ENCODE data around the gene SLC4A2. TPM values are rescaled to one million over a fixed set of nuclear protein-coding genes. Genes with fewer than 3 reads are reported as not detected.
"Not testable (repeated sequence)": the region's sequence is repeated elsewhere in the genome, so short reads cannot be mapped to it uniquely, and the experiment has no call there.

The SLC4A2 gene
- total RNA-seq, 1 experiment from 2014 or later: 132 TPM

- no peaks in the 10 kb centered on the region for H3K27me3 ChIP-seq
- peaks cover 8% of the 10 kb centered on the region; the same call in 1 of the 2 replicates for H3K4me1 ChIP-seq
- H3K9me3 ChIP-seq (replicated peaks): no peaks in the 10 kb centered on the region
- H3K36me3 ChIP-seq: no peaks in the 10 kb centered on the region
- no peak overlapping the region for H3K4me3 ChIP-seq
- no peak overlapping the region for H3K27ac ChIP-seq
- DNase-seq: no peak
These were observed 26.2 kb upstream of the SLC4A2 start for GRCh38 chr7:151032936-151033863.

DNA sequence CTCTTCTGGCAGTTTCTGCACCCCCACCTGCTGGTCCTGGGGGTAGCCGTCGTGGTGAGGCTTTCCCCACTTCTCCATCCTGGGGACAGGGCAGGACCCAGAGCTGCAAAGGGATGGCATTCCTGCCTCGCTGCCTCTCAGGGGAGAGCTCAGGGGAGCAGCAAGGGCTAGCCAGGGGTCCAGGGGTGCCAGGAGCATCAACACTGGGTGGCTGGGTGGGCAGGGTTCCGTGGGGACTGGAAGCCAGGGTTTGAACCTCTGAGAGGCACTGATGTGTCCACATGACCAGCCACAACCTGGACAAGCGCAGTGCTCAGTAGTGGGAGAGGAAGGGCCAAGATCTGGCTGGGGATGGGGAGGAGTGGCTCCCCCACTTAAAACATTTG lies 25.5 kb upstream of the SLC4A2 start:
- no peak for DNase-seq
- Histone ChIP-seq H3K27ac (no peak overlapping the region), H3K36me3 (no peaks in the 10 kb centered on the region), H3K27me3 (no peaks in the 10 kb centered on the region), H3K4me1 (peaks cover 14% of the 10 kb centered on the region), H3K9me3 (replicated peaks) (no peaks in the 10 kb centered on the region), H3K4me3 (no peak overlapping the region)

DNA sequence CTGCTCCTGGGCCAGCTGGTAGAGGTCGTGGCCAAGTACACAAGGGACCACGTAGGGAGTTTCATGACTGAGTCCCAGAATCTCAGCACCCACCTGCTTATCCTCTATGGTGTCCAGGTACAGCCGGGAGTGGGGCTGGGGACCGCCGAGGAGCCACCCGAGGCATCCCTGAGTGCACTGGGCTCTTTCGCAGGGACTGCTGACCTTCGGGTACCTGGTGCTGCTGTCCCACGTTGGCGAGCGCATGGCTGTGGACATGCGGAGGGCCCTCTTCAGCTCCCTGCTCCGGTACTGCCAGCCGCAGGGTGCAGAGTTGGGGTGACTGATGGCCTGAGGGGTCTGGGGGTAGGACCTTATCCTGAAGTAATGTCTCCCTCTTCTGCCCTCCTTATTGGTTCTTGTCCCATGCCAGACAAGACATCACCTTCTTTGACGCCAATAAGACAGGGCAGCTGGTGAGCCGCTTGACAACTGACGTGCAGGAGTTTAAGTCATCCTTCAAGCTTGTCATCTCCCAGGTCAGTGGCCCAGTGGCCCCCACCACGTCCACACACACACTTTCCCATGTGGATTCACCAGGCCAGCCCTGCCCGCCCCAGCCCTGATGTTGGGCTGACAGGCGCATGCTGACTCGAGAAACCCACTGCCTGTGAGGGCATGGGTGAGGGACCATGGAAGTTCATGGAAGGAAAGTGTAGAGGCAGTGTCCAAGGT lies 24.9 kb upstream of the SLC4A2 start:
- Histone ChIP-seq H3K27me3 (no peaks in the 10 kb centered on the region), H3K27ac (no peak overlapping the region), H3K36me3 (no peaks in the 10 kb centered on the region), H3K9me3 (replicated peaks) (no peaks in the 10 kb centered on the region), H3K4me1 (peaks cover 17% of the 10 kb centered on the region), H3K4me3 (no peak overlapping the region)
- no peak for DNase-seq

- H3K4me1 ChIP-seq: peaks cover 20% of the 10 kb centered on the region
- H3K4me3 ChIP-seq: no peak overlapping the region
- no peaks in the 10 kb centered on the region for H3K36me3 ChIP-seq
- H3K9me3 ChIP-seq (replicated peaks): no peaks in the 10 kb centered on the region
- DNase-seq: no peak
- H3K27ac ChIP-seq: no peak overlapping the region
- no peaks in the 10 kb centered on the region for H3K27me3 ChIP-seq
These were observed 24.2 kb upstream of the SLC4A2 start for GRCh38 chr7:151035026-151035717.

- H3K36me3 ChIP-seq: no peaks in the 10 kb centered on the region
- H3K4me1 ChIP-seq: peaks cover 27% of the 10 kb centered on the region
- no peaks in the 10 kb centered on the region for H3K9me3 ChIP-seq (replicated peaks)
- no peak for DNase-seq
- no peaks in the 10 kb centered on the region for H3K27me3 ChIP-seq
- no peak overlapping the region for H3K27ac ChIP-seq
- H3K4me3 ChIP-seq: no peak overlapping the region
These were observed 23.5 kb upstream of the SLC4A2 start for GRCh38 chr7:151035902-151036301.

GRCh38 chr7:151038951-151039849 lies 20.2 kb upstream of the SLC4A2 start:
- Histone ChIP-seq H3K9me3 (replicated peaks) (no peaks in the 10 kb centered on the region), H3K27ac (peak overlapping the region; percentile 72), H3K4me1 (peaks cover 30% of the 10 kb centered on the region), H3K4me3 (no peak overlapping the region), H3K27me3 (no peaks in the 10 kb centered on the region), H3K36me3 (no peaks in the 10 kb centered on the region)
- DNase-seq: peak; percentile 86 to 89

DNA sequence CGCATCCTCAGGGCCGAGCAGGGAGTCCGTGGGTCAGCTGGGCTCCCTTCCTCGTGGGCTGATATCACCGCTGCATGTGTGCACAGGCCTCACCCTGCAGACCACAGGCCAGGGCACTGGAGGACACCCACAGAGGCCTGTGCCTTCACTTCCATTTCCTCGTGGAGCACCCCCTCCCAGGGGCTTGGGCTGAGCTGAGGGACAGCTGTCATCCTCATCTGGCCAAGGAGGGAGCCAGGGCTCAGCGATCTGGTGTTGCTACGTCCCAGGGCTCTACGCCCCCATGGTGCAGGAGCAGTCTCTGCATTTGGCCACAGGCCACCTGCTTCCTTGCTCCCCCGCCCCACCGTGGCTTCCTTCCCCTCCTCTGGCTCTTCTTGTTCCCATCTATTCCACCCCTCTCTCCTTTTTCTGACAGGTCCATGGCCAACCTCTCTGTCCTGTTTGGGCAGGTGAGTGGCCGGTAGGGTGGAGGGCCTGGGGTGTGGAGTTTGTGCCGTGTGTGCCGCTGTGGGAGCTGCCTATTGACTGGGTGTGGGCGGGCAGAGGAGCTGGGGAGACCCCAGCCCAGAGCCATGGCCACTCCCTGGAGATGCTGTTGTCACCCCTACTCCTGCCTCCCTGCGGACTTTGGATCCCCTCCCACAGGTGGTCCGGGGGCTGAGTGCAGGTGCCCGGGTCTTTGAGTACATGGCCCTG lies 19.4 kb upstream of the SLC4A2 start:
- DNase-seq: peak; percentile 57 to 68
- H3K9me3 ChIP-seq (replicated peaks): no peaks in the 10 kb centered on the region
- peaks cover 34% of the 10 kb centered on the region for H3K4me1 ChIP-seq
- no peaks in the 10 kb centered on the region for H3K27me3 ChIP-seq
- H3K4me3 ChIP-seq: no peak overlapping the region
- peak overlapping the region; percentile 72 for H3K27ac ChIP-seq
- H3K36me3 ChIP-seq: no peaks in the 10 kb centered on the region

DNA sequence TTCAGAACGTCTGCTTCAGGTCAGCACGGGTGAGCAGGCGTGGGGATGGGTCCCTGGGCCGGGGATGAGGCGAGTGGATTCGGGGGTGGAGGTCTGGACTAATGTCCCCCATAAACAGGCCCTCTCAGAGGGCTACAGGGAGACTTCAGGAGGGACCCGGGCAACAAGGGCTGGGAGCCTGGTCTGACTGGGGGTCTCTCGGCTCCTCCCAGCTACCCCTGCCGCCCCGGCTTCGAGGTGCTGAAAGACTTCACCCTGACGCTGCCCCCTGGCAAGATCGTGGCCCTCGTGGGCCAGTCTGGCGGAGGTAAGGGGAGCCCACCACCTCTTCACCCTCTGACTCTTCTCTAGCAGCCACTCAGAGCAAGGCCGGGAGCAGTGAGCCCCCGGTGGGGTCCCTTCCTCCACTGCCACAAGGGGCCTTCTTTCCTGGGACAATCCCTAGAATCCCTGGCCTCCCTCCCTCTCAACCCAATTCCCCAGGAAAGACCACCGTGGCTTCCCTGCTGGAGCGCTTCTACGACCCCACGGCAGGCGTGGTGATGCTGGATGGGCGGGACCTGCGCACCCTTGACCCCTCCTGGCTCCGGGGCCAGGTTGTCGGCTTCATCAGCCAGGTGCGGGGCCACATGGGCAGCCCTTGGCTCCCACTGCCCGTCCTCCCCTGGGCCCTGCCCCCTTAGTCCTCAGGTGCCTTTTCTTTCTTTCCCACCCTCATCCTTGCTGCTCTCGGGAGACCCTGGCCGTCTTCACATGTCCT lies 18.6 kb upstream of the SLC4A2 start:
- Histone ChIP-seq H3K27me3 (no peaks in the 10 kb centered on the region), H3K4me3 (no peak overlapping the region), H3K4me1 (peaks cover 42% of the 10 kb centered on the region), H3K9me3 (replicated peaks) (no peaks in the 10 kb centered on the region), H3K27ac (peak overlapping the region; percentile 72), H3K36me3 (no peaks in the 10 kb centered on the region)
- no peak for DNase-seq

DNA sequence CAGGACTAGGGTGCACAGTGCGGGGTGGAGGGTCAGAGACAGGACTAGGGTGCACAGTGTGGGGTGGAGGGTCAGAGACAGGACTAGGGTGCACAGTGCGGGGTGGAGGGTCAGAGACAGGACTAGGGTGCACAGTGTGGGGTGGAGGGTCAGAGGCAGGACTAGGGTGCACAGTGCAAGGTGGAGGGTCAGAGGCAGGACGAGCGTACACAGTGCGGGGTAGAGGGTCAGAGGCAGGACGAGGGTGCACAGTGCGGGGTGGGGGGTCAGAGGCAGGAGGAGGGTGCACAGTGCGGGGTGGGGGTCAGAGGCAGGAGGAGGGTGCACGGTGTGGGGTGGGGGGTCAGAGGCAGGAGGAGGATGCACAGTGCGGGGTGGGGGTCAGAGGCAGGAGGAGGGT lies 15.9 kb upstream of the SLC4A2 start:
- not testable (repeated sequence) for H3K4me3 ChIP-seq; H3K36me3 ChIP-seq; H3K9me3 ChIP-seq (replicated peaks); H3K27ac ChIP-seq; DNase-seq; H3K27me3 ChIP-seq
- H3K4me1 ChIP-seq: peaks cover 64% of the 10 kb centered on the region

DNA sequence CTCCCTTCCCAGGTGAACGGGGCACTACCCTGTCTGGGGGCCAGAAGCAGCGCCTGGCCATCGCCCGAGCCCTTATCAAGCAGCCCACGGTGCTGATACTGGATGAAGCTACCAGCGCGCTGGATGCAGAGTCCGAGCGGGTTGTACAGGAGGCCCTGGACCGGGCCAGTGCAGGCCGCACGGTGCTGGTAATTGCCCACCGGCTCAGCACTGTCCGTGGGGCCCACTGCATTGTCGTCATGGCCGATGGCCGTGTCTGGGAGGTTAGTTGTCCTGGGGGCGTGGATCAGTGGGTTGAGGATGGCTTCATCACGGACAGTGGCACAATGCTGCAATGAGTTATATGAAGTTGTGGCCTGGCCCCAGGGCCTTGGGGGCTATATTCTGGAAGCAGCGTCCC lies 15.4 kb upstream of the SLC4A2 start:
- no peak overlapping the region for H3K4me3 ChIP-seq

DNA sequence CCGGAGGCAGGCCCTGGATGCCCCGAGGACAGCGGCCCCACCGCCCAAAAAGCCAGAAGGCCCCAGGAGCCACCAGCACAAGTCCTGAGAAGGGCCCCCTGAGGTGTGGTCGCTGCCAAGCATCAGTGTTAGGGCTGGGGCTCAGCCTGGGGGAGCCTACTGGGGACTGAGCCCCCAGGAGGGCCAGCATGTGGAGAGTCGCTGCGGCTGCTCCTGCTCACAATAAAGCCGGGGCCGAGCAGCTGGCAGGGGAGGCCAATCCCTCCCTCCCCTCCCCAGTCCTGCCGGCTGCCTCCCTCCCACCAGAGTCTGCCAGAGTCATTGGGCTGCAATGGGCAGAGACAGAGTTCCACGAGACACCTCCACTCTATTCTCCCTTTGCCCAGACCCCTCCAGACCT lies 14.1 kb upstream of the SLC4A2 start:
- no peak overlapping the region for H3K4me3 ChIP-seq
- no peaks in the 10 kb centered on the region for H3K36me3 ChIP-seq
- peak overlapping the region; percentile 32 for H3K27ac ChIP-seq
- no peaks in the 10 kb centered on the region for H3K9me3 ChIP-seq (replicated peaks)
- peak; percentile 74 for DNase-seq
- H3K27me3 ChIP-seq: no peaks in the 10 kb centered on the region
- peaks cover 60% of the 10 kb centered on the region for H3K4me1 ChIP-seq

More for the DNA sequence above, 15.4 kb upstream of the SLC4A2 start:
- no peak for DNase-seq
- H3K36me3 ChIP-seq: no peaks in the 10 kb centered on the region
- H3K4me1 ChIP-seq: peaks cover 64% of the 10 kb centered on the region
- no peaks in the 10 kb centered on the region for H3K9me3 ChIP-seq (replicated peaks)
- no peak overlapping the region for H3K27ac ChIP-seq
- H3K27me3 ChIP-seq: no peaks in the 10 kb centered on the region

- Histone ChIP-seq H3K36me3 (no peaks in the 10 kb centered on the region), H3K9me3 (replicated peaks) (no peaks in the 10 kb centered on the region), H3K27ac (peak overlapping the region; percentile 32; the same call in 1 of the 2 replicates), H3K27me3 (no peaks in the 10 kb centered on the region), H3K4me1 (peaks cover 53% of the 10 kb centered on the region), H3K4me3 (no peak overlapping the region)
- DNase-seq: no peak
These were observed 13.4 kb upstream of the SLC4A2 start for GRCh38 chr7:151045967-151046366.

Measured in SJCRH30 (cell line).